K562 (cell line): ENCODE measurements around the gene CALML6. TPM values are rescaled to one million over a fixed set of nuclear protein-coding genes. Genes with fewer than 3 reads are reported as not detected.

Experiments
- COPS2 ChIP-seq: fragments of 450-650 bp; conservative IDR thresholded peaks from 2 replicates; pipeline ENCODE4 v1.6.1; 2016; ENCODE audit warnings: mild to moderate bottlenecking, moderate library complexity
- KDM5B ChIP-seq: fragments of 200-600 bp; sonication (generic); IDR thresholded peaks from 2 replicates; pipeline ENCODE4 v1.6.1; 2012; ENCODE audit warnings: low read depth, mild to moderate bottlenecking, moderate library complexity, low read length, control low read depth, inconsistent platforms; ENCODE audit not compliant: insufficient replicate concordance
- KLF16 ChIP-seq: IDR thresholded peaks from 2 replicates; pipeline ENCODE4 v1.6.1; 2016; ENCODE audit warnings: antibody characterized with exemption
- TRIM28 ChIP-seq: fragments of 450-650 bp; IDR thresholded peaks from 2 replicates; pipeline ENCODE4 v1.6.1; 2017
- polyA plus RNA-seq, 8 experiments: library from polyadenylated mRNA; depleted of rRNA in 4 of 8; stranded (reverse) in 5 of 8; unstranded in 3 of 8; fragments of >200 nt; fragmentation: Nextera tagmentation in 2 of 8; fragmentation: Illumina TruSeq in 1 of 8; extraction: Ambion mirVana in 2 of 8; extraction: Trizol in 1 of 8; gene quantifications; 2 replicates each; pipeline versions ENCODE4 v1.2.1 to v1.2.3, GENCODE V29; 2011 to 2014; ENCODE audit warnings: inconsistent platforms in 1 of 8, missing spikeins in 1 of 8
- total RNA-seq, 7 experiments: library from RNA; depleted of rRNA in 6 of 7; stranded (reverse); fragments of >200 nt in 6 of 7; fragmentation: Illumina TruSeq in 2 of 7; extraction: Trizol in 2 of 7; gene quantifications; 2 replicates each; pipeline versions ENCODE4 v1.2.1 to v1.2.3, GENCODE V29; 2011 to 2021; ENCODE audit warnings: low replicate concordance in 1 of 7
- TF ChIP-seq, protein P1 (sequence below): fragments of 250-450 bp; sonication (Bioruptor Pico); IDR thresholded peaks from 2 replicates; pipeline ENCODE4 v1.5.0; 2021; ENCODE audit warnings: mild to moderate bottlenecking, moderate library complexity
- TF ChIP-seq, protein P2 (sequence below), 2 experiments: fragments of 450-650 bp; formaldehyde crosslinking in 1 of 2; IDR thresholded peaks; 2 replicates each; pipeline versions ENCODE4 v1.4.0 to v1.6.1; 2014 to 2020; ENCODE audit warnings: mild to moderate bottlenecking in 2 of 2, borderline replicate concordance in 1 of 2, low read depth in 1 of 2

The CALML6 gene
- total and polyA plus RNA-seq, 9 of the 15 experiments (the other 6 are each of a cell fraction or from before 2014, with no cell fraction given) = 0.14 TPM; not detected in 8

GRCh38 chr1:1959840-1960479 lies 44.9 kb downstream of the CALML6 start (continued):
- TF ChIP-seq, protein P1, sequence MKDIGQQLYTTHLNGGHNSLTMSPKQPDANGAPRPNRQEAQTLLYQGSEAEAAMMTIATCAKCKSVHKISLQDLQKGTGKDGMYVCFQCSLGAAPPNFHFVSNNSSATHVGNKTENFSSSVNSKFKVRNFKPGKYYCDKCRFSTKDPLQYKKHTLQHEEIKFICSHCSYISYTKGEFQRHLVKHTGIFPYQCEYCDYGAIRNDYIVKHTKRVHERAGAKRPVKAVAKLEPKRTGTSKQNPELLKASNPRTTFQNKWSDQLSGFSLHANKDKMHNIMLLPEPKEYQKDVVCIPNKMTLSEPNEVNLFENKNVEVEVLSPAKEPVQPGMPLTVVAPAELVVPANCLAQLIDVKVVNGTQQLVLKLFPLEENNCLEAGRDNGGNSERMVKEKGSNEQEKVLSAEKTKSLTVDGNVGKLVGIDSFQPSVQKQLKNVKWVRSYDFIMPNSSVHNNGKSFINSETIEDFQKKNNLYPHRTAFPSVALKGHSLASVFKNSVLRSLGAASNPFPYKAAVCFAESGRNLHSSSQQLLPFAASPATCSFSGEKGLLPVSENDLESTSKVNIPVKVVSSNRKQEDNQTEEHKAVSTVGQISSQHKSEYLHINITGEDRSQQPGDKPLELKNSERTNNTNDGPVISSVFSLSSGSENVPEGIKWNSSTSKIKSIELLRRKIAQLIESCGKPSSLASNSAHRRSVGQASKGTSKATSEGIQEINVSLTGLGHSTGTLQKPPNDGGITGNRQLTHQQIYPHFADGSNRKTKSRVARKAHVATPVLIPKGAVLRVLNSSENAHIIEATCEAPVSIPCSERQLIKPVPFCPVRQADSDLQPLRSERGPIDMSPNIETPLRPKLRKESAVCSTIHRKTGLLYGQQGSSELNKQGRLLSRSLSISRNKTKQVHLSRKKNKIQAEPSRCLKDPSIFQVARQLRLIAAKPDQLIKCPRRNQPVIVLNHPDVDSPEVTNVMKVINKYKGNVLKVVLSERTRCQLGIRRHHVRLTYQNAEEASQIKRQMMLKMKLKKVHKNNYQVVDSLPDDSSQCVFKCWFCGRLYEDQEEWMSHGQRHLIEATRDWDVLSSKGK (CRISPR knock-in tag) = no peak
- TF ChIP-seq KDM5B = no peak
- TF ChIP-seq KLF16 = peak; percentile 59; the same call in 1 of the 2 replicates
- TF ChIP-seq, protein P2, sequence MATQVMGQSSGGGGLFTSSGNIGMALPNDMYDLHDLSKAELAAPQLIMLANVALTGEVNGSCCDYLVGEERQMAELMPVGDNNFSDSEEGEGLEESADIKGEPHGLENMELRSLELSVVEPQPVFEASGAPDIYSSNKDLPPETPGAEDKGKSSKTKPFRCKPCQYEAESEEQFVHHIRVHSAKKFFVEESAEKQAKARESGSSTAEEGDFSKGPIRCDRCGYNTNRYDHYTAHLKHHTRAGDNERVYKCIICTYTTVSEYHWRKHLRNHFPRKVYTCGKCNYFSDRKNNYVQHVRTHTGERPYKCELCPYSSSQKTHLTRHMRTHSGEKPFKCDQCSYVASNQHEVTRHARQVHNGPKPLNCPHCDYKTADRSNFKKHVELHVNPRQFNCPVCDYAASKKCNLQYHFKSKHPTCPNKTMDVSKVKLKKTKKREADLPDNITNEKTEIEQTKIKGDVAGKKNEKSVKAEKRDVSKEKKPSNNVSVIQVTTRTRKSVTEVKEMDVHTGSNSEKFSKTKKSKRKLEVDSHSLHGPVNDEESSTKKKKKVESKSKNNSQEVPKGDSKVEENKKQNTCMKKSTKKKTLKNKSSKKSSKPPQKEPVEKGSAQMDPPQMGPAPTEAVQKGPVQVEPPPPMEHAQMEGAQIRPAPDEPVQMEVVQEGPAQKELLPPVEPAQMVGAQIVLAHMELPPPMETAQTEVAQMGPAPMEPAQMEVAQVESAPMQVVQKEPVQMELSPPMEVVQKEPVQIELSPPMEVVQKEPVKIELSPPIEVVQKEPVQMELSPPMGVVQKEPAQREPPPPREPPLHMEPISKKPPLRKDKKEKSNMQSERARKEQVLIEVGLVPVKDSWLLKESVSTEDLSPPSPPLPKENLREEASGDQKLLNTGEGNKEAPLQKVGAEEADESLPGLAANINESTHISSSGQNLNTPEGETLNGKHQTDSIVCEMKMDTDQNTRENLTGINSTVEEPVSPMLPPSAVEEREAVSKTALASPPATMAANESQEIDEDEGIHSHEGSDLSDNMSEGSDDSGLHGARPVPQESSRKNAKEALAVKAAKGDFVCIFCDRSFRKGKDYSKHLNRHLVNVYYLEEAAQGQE (IDR thresholded peaks at IDR 0.05; ENCODE audit: borderline replicate concordance) = peak; percentile 91
- TF ChIP-seq, protein P2 (CRISPR knock-in tag; IDR thresholded peaks at IDR 0.05; ENCODE audit: low read depth) = no peak
- no peak for TF ChIP-seq COPS2
- TF ChIP-seq TRIM28 = no peak
